Caco-2 (cell line): ENCODE data around the gene TCF12. TPM values are rescaled to one million over a fixed set of nuclear protein-coding genes. Genes with fewer than 3 reads are reported as not detected.

Experiments
- BruUV-seq: library from RNA; stranded (reverse); fragments of 400-500 nt; replicated peaks from 2 replicates; lab custom pipeline; 2021; lab: Mats Ljungman, UMichigan
- CTCF ChIA-PET: fragments of 300-600 bp; sonication (Branson Sonifier 250); formaldehyde crosslinking; loops from one replicate; lab custom pipeline; 2022; ENCODE audit warnings: antibody characterized with exemption; lab: Charles Lee
- POLR2A ChIA-PET: fragments of 300-600 bp; sonication (Branson Sonifier 250); formaldehyde crosslinking; loops from one replicate; lab custom pipeline; 2022; ENCODE audit warnings: antibody characterized with exemption; lab: Charles Lee
- DNase-seq, 2 experiments: peaks; one replicate each; pipeline versions ENCODE4 v3.0.0 to v3.0.0-alpha.2; 2020 to 2022
- H3K27me3 ChIP-seq: replicated peaks from 2 replicates; pipeline ENCODE4 v1.6.0; 2011; ENCODE audit warnings: low read length; ENCODE audit not compliant: control insufficient read depth, insufficient read depth
- H3K36me3 ChIP-seq: 2 replicates; pipeline ENCODE4 v1.5.1; 2011; ENCODE audit warnings: low read length; ENCODE audit not compliant: control insufficient read depth, insufficient read depth
- H3K4me1 ChIP-seq: fragments of 250-450 bp; sonication (Bioruptor Pico); 2 replicates; pipeline ENCODE4 v1.5.1; 2020; ENCODE audit warnings: mild to moderate bottlenecking
- H3K4me3 ChIP-seq: 2 replicates; pipeline ENCODE4 v1.5.1; 2011; ENCODE audit warnings: low read depth, mild to moderate bottlenecking, control low read depth, low read length
- H3K9me3 ChIP-seq: fragments of 250-450 bp; sonication (Bioruptor Pico); 2 replicates; pipeline ENCODE4 v1.5.1; 2020; ENCODE audit warnings: mild to moderate bottlenecking, moderate library complexity
- H3K27ac Mint-ChIP-seq: one replicate; pipeline ENCODE4 v1.8.0; 2022; ENCODE audit warnings: mixed read lengths; ENCODE audit not compliant: unreplicated experiment
- H3K27me3 Mint-ChIP-seq: one replicate; pipeline ENCODE4 v1.8.0; 2022; ENCODE audit warnings: mixed read lengths; ENCODE audit not compliant: insufficient read depth, unreplicated experiment
- H3K36me3 Mint-ChIP-seq: one replicate; pipeline ENCODE4 v1.8.0; 2022; ENCODE audit warnings: mild to moderate bottlenecking, mixed read lengths; ENCODE audit not compliant: insufficient read depth, unreplicated experiment
- H3K4me1 Mint-ChIP-seq: one replicate; pipeline ENCODE4 v1.8.0; 2022; ENCODE audit warnings: low read depth, mixed read lengths; ENCODE audit not compliant: unreplicated experiment
- H3K4me3 Mint-ChIP-seq: one replicate; pipeline ENCODE4 v1.8.0; 2022; ENCODE audit warnings: mild to moderate bottlenecking, moderate library complexity, mixed read lengths; ENCODE audit not compliant: unreplicated experiment
- H3K9me3 Mint-ChIP-seq: one replicate; pipeline ENCODE4 v1.8.0; 2022; ENCODE audit warnings: mixed read lengths; ENCODE audit not compliant: unreplicated experiment
- CTCF ChIP-seq, 2 experiments: fragments of 200-600 bp in 1 of 2; IDR thresholded peaks; 1 replicate in 1 of 2; 2 replicates in 1 of 2; pipeline versions ENCODE4 v1.5.1 to v1.8.0; 2011 to 2022; ENCODE audit warnings: antibody characterized with exemption in 1 of 2, control low read depth in 1 of 2, inconsistent platforms in 1 of 2, low read depth in 1 of 2, low read length in 1 of 2, mild to moderate bottlenecking in 1 of 2, moderate library complexity in 1 of 2; ENCODE audit not compliant: insufficient read depth in 1 of 2, severe bottlenecking in 1 of 2, unreplicated experiment in 1 of 2
- intact Hi-C: fragments of 100-400 bp; cut with micrococcal nuclease; formaldehyde crosslinking; loops from one replicate; pipeline ENCODE4 v1.10.0; 2022; ENCODE audit not compliant: unreplicated experiment
- total RNA-seq: library from RNA; stranded (reverse); gene quantifications from 2 replicates; pipeline ENCODE4 v1.2.3, GENCODE V29; 2022

TCF12 gene
- total RNA-seq, 1 experiment from 2014 or later: 64.4 TPM

- no peak overlapping the region for H3K4me3 ChIP-seq
- no peak for DNase-seq
- Mint-ChIP-seq H3K4me1 (no peaks in the 10 kb centered on the region), H3K9me3 (peaks cover 9% of the 10 kb centered on the region), H3K27me3 (no peaks in the 10 kb centered on the region), H3K27ac (no peak overlapping the region), H3K36me3 (peaks cover 6% of the 10 kb centered on the region), H3K4me3 (no peak overlapping the region)
- no peaks in the 10 kb centered on the region for H3K27me3 ChIP-seq
- no peak for TF ChIP-seq CTCF (IDR thresholded peaks at IDR 0.05; ENCODE audit: insufficient read depth in 1 of 2, low read depth in 1 of 2, low read length in 1 of 2, severe bottlenecking in 1 of 2, unreplicated experiment in 1 of 2)
- intact Hi-C loops: no loop called here
- POLR2A ChIA-PET: no interaction called here
- BruUV-seq: no TSS peak
- H3K9me3 ChIP-seq: peaks cover 9% of the 10 kb centered on the region; the same call in 1 of the 2 replicates
- CTCF ChIA-PET: no interaction called here
- H3K4me1 ChIP-seq: no peaks in the 10 kb centered on the region
- no peaks in the 10 kb centered on the region for H3K36me3 ChIP-seq
Observed at GRCh38 chr15:56946150-56946549, 27.7 kb downstream of the TCF12 start.

DNA sequence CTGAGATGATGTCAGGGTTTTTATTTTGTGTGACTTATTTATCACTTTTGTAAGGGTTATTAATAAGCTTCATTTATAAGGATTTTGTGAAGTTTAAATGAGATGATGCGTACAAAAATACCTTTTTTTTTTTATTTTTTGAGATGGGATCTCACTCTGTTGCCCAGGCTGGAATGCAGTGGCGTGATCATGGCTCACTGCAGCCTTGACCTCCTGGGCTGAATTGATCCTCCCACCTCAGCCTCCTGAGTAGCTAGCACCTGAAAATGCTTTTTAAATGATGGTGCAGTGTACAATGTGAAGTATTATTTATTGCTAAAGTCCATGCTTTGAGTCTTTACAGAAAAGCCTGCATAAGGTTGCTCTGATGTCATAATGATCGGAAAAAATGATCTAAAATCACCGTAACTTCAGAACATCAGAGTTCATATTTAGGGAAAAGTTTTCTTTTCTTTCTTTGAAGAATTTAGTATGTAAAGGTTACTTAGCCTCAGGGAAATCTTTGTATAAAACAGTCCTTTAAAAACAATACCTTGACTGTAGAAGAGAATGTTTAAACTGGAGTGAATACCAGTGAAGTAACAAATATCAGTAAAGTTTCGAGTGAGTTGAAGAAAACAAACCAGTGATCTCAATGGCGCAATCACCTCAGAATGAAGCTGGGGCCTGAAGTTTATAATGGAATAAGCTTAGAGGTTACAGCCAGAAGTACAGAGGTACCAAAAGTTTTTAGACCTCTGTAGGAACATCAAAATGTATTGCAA, 29.7 kb downstream of the TCF12 start:
- Histone ChIP-seq H3K4me1 (no peaks in the 10 kb centered on the region), H3K27me3 (no peaks in the 10 kb centered on the region), H3K9me3 (peaks cover 9% of the 10 kb centered on the region; the same call in 1 of the 2 replicates), H3K4me3 (no peak overlapping the region), H3K36me3 (no peaks in the 10 kb centered on the region)
- no peak overlapping the region for H3K4me3 Mint-ChIP-seq
- no peak for TF ChIP-seq CTCF (IDR thresholded peaks at IDR 0.05; ENCODE audit: insufficient read depth in 1 of 2, low read depth in 1 of 2, low read length in 1 of 2, severe bottlenecking in 1 of 2, unreplicated experiment in 1 of 2)
- ChIA-PET POLR2A (no interaction called here), CTCF (no interaction called here)
- peaks cover 6% of the 10 kb centered on the region for H3K36me3 Mint-ChIP-seq
- no peak for DNase-seq
- intact Hi-C loops: no loop called here
- H3K9me3 Mint-ChIP-seq: peaks cover 9% of the 10 kb centered on the region
- no TSS peak for BruUV-seq
- no peak overlapping the region for H3K27ac Mint-ChIP-seq
- no peaks in the 10 kb centered on the region for H3K27me3 Mint-ChIP-seq
- no peaks in the 10 kb centered on the region for H3K4me1 Mint-ChIP-seq

DNA sequence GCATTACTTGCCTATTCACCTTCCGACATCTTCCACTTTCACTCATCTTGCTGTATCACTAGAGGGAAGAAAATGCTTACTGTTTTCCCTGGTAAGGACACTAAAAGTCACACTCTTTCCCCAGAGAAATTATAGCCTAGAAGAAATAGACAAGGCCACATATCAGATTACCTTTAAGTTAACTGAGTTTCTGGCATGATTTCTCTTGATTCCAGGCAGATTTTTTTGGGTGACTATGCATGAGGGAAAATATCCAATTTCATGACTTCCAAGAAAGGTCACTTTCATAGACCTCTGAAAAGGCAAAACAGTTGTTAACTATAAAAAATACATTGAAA, 30.3 kb downstream of the TCF12 start:
- H3K27me3 Mint-ChIP-seq: no peaks in the 10 kb centered on the region
- BruUV-seq: no TSS peak
- no peaks in the 10 kb centered on the region for H3K4me1 ChIP-seq

More for the DNA sequence above, 30.3 kb downstream of the TCF12 start:
- Mint-ChIP-seq H3K4me3 (no peak overlapping the region), H3K36me3 (peaks cover 6% of the 10 kb centered on the region), H3K9me3 (peaks cover 9% of the 10 kb centered on the region), H3K4me1 (no peaks in the 10 kb centered on the region), H3K27ac (no peak overlapping the region)
- intact Hi-C loops: no loop called here
- POLR2A ChIA-PET: no interaction called here
- TF ChIP-seq CTCF (IDR thresholded peaks at IDR 0.05; ENCODE audit: insufficient read depth in 1 of 2, low read depth in 1 of 2, low read length in 1 of 2, severe bottlenecking in 1 of 2, unreplicated experiment in 1 of 2): no peak
- no peaks in the 10 kb centered on the region for H3K27me3 ChIP-seq
- CTCF ChIA-PET: no interaction called here
- DNase-seq: no peak
- no peak overlapping the region for H3K4me3 ChIP-seq
- H3K36me3 ChIP-seq: no peaks in the 10 kb centered on the region
- H3K9me3 ChIP-seq: peaks cover 9% of the 10 kb centered on the region; the same call in 1 of the 2 replicates
